ENCODE results near the gene WDR37.
"Not testable (repeated sequence)": the region's sequence is repeated elsewhere in the genome, so short reads cannot be mapped to it uniquely, and the experiment has no call there.

DNA sequence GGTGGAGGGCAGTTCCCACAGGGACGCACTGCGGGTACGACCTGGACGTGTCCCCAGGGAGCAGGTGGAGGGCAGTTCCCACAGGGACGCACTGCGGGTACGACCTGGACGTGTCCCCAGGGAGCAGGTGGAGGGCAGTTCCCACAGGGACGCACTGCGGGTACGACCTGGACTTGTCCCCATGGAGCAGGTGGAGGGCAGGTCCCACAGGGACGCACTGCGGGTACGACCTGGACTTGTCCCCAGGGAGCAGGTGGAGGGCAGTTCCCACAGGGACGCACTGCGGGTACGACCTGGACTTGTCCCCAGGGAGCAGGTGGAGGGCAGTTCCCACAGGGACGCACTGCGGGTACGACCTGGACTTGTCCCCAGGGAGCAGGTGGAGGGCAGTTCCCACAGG is 17.4 kb upstream of the WDR37 start:
- TF ChIP-seq, protein P1, sequence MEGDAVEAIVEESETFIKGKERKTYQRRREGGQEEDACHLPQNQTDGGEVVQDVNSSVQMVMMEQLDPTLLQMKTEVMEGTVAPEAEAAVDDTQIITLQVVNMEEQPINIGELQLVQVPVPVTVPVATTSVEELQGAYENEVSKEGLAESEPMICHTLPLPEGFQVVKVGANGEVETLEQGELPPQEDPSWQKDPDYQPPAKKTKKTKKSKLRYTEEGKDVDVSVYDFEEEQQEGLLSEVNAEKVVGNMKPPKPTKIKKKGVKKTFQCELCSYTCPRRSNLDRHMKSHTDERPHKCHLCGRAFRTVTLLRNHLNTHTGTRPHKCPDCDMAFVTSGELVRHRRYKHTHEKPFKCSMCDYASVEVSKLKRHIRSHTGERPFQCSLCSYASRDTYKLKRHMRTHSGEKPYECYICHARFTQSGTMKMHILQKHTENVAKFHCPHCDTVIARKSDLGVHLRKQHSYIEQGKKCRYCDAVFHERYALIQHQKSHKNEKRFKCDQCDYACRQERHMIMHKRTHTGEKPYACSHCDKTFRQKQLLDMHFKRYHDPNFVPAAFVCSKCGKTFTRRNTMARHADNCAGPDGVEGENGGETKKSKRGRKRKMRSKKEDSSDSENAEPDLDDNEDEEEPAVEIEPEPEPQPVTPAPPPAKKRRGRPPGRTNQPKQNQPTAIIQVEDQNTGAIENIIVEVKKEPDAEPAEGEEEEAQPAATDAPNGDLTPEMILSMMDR (IDR thresholded peaks at IDR 0.05) = not testable (repeated sequence)
- not testable (repeated sequence) for TF ChIP-seq POLR2A (IDR thresholded peaks at IDR 0.05)

Measured in lower leg skin (tissue), 3 donors.